ENCODE measurements around the gene ABCG2.

Gene ABCG2

GRCh38 chr4:88054229-88054628, 104.2 kb downstream of the ABCG2 start:
- DNase-seq (ENCODE audit: low read depth) = no peak
- no peak overlapping the region for H3K4me3 ChIP-seq (ENCODE audit: low read depth, low read length)

GRCh38 chr4:88045021-88045420, 113.4 kb downstream of the ABCG2 start:
- DNase-seq (ENCODE audit: low read depth) = no peak
- no peak for TF ChIP-seq CTCF (IDR thresholded peaks at IDR 0.05; ENCODE audit: low read depth, low read length, missing control alignments)
- no peak overlapping the region for H3K4me3 ChIP-seq (ENCODE audit: low read depth, low read length)

More at GRCh38 chr4:88054229-88054628, 104.2 kb downstream of the ABCG2 start:
- TF ChIP-seq CTCF (IDR thresholded peaks at IDR 0.05; ENCODE audit: low read depth, low read length, missing control alignments) = no peak

GRCh38 chr4:88043586-88044340, 114.7 kb downstream of the ABCG2 start:
- DNase-seq (ENCODE audit: low read depth) = no peak
- H3K4me3 ChIP-seq (ENCODE audit: low read depth, low read length) = no peak overlapping the region
- no peak for TF ChIP-seq CTCF (IDR thresholded peaks at IDR 0.05; ENCODE audit: low read depth, low read length, missing control alignments)

GRCh38 chr4:88043001-88043400, 115.4 kb downstream of the ABCG2 start:
- no peak overlapping the region for H3K4me3 ChIP-seq (ENCODE audit: low read depth, low read length)
- no peak for DNase-seq (ENCODE audit: low read depth)
- TF ChIP-seq CTCF (IDR thresholded peaks at IDR 0.05; ENCODE audit: low read depth, low read length, missing control alignments) = no peak

- TF ChIP-seq CTCF (IDR thresholded peaks at IDR 0.05; ENCODE audit: low read depth, low read length, missing control alignments) = no peak
- H3K4me3 ChIP-seq (ENCODE audit: low read depth, low read length) = no peak overlapping the region
- DNase-seq (ENCODE audit: low read depth) = no peak
Observed at GRCh38 chr4:88041626-88042025, 116.8 kb downstream of the ABCG2 start.

- TF ChIP-seq CTCF (IDR thresholded peaks at IDR 0.05; ENCODE audit: low read depth, low read length, missing control alignments) = no peak
- DNase-seq (ENCODE audit: low read depth) = no peak
- no peak overlapping the region for H3K4me3 ChIP-seq (ENCODE audit: low read depth, low read length)
Observed at GRCh38 chr4:88040707-88041106, 117.7 kb downstream of the ABCG2 start.

All from GM12864 (cell line).